Measurements from ENCODE around the gene CCN5. TPM values are rescaled to one million over a fixed set of nuclear protein-coding genes. Genes with fewer than 3 reads are reported as not detected.

CCN5 gene
- total RNA-seq (2022; extraction: Qiagen RNA extraction), result 26.1 to 39.6 TPM (median 26.8 TPM) in 5 replicates

GRCh38 chr20:44714701-44715498, at the start of gene CCN5:
Gene CCN5 (plus strand): TSS chr20:44715369. CDS start chr20:44715391, 22 bp downstream.

GRCh38 chr20:44745598-44746366, 30.6 kb downstream of the CCN5 start, which contains the start of gene KCNK15:
Gene KCNK15 (plus strand): TSS chr20:44745865. CDS start chr20:44745911, 46 bp downstream.

Other genes with a start within 250 kb of the CCN5 start
- 12.9 to 18.3 TPM (median 17.0 TPM) in 5 replicates for gene TTPAL, start 239.5 kb upstream of the CCN5 start, total RNA-seq (2022; extraction: Qiagen RNA extraction)
- 69.0 to 94.6 TPM (median 85.3 TPM) in 5 replicates for gene SERINC3, start 193.3 kb upstream of the CCN5 start, total RNA-seq (2022; extraction: Qiagen RNA extraction)
- 30.5 to 38.0 TPM (median 37.5 TPM) in 5 replicates for gene PKIG, start 132.8 kb upstream of the CCN5 start, total RNA-seq (2022; extraction: Qiagen RNA extraction)
- gene ADA, start 63.7 kb upstream of the CCN5 start, total RNA-seq (2022; extraction: Qiagen RNA extraction), result 49.1 to 60.9 TPM (median 52.1 TPM) in 5 replicates
- 0.31 to 0.72 TPM (median 0.53 TPM) in 5 replicates for gene KCNK15, start 30.5 kb downstream of the CCN5 start, total RNA-seq (2022; extraction: Qiagen RNA extraction)
- 1.5 to 2.0 TPM (median 1.8 TPM) in 5 replicates for gene RIMS4, start 95.2 kb downstream of the CCN5 start, total RNA-seq (2022; extraction: Qiagen RNA extraction)
- gene YWHAB, start 170.3 kb downstream of the CCN5 start, total RNA-seq (2022; extraction: Qiagen RNA extraction), result 188 to 221 TPM (median 199 TPM) in 5 replicates
- gene PABPC1L, start 194.7 kb downstream of the CCN5 start, total RNA-seq (2022; extraction: Qiagen RNA extraction), result 12.6 to 16.8 TPM (median 15.4 TPM) in 5 replicates
- gene TOMM34, start 245.0 kb downstream of the CCN5 start, total RNA-seq (2022; extraction: Qiagen RNA extraction), result 38.2 to 44.5 TPM (median 42.0 TPM) in 5 replicates